Breast epithelium (tissue), 4 donors: ENCODE results near the gene CCDC70. TPM values are rescaled to one million over a fixed set of nuclear protein-coding genes. Genes with fewer than 3 reads are reported as not detected.

Experiments used
- DNase-seq, 2 donors: peaks; one replicate each; pipeline ENCODE4 v3.0.0-alpha.2; 2019; ENCODE audit warnings: low spot score in 2 of 2
- H3K27ac ChIP-seq, 2 donors: fragments of 200-600 bp; sonication (generic) in 1 of 2; one replicate each; pipeline ENCODE4 v1.5.1; 2016 to 2019; ENCODE audit warnings: mild to moderate bottlenecking in 1 of 2
- H3K27me3 ChIP-seq, 2 donors: fragments of 200-600 bp; sonication (generic) in 1 of 2; one replicate each; pipeline versions ENCODE4 v1.5.1 to v1.6.0; 2017 to 2019; ENCODE audit warnings: control low read depth in 1 of 2, mild to moderate bottlenecking in 1 of 2
- H3K36me3 ChIP-seq: fragments of 200-600 bp; one replicate; pipeline ENCODE4 v1.5.1; 2019
- H3K4me1 ChIP-seq, 2 donors: fragments of 200-600 bp; sonication (generic); one replicate each; pipeline ENCODE4 v1.5.1; 2016 to 2019; ENCODE audit warnings: control low read depth in 1 of 2
- H3K4me3 ChIP-seq, 3 donors: fragments of 200-600 bp; sonication (generic); 1 replicate in 2 of 3; 2 replicates in 1 of 3; pipeline ENCODE4 v1.5.1; 2016 to 2019; ENCODE audit warnings: mild to moderate bottlenecking in 3 of 3, moderate library complexity in 2 of 3
- H3K9me3 ChIP-seq, 2 donors: fragments of 200-600 bp; sonication (generic) in 1 of 2; one replicate each; pipeline ENCODE4 v1.5.1; 2016 to 2019; ENCODE audit warnings: control low read depth in 1 of 2
- CTCF ChIP-seq, 3 donors: fragments of 450-650 bp; IDR thresholded peaks; one replicate each; pipeline ENCODE4 v1.5.1; 2016 to 2017; ENCODE audit warnings: antibody characterized with exemption in 3 of 3, mild to moderate bottlenecking in 3 of 3, moderate library complexity in 3 of 3
- POLR2A ChIP-seq: fragments of 450-650 bp; IDR thresholded peaks from one replicate; pipeline ENCODE4 v1.6.1; 2016; ENCODE audit warnings: antibody characterized with exemption, mild to moderate bottlenecking, moderate library complexity
- POLR2AphosphoS5 ChIP-seq, 3 donors: sonication (generic); formaldehyde crosslinking; IDR thresholded peaks; one replicate each; pipeline ENCODE4 v1.6.1; 2017; ENCODE audit warnings: antibody characterized with exemption in 3 of 3
- intact Hi-C: fragments of 100-400 bp; cut with DNase I; formaldehyde crosslinking; loops from one replicate; pipeline ENCODE4 v1.15.1; 2023; ENCODE audit warnings: low total_unique reads
- total RNA-seq, 3 donors: library from RNA; depleted of rRNA; stranded (reverse); fragments of >200 nt; gene quantifications; one replicate each; pipeline ENCODE4 v1.1.0, GENCODE V29; 2016

CCDC70 gene
- total RNA-seq, 3 donors from 2014 or later = not detected

GRCh38 chr13:51849145-51850101 lies 12.3 kb upstream of the CCDC70 start:
- DNase-seq = no peak
- H3K27ac ChIP-seq = no peak overlapping the region
- H3K27me3 ChIP-seq = no peaks in the 10 kb centered on the region
- no peaks in the 10 kb centered on the region for H3K36me3 ChIP-seq
- no peak overlapping the region for H3K4me3 ChIP-seq
- intact Hi-C loops = no loop called here
- no peaks in the 10 kb centered on the region for H3K9me3 ChIP-seq
- no peak for TF ChIP-seq POLR2A
- H3K4me1 ChIP-seq = no peaks in the 10 kb centered on the region

GRCh38 chr13:51856027-51856736 lies 5.6 kb upstream of the CCDC70 start:
- H3K36me3 ChIP-seq = peaks cover 4% of the 10 kb centered on the region
- H3K27ac ChIP-seq = no peak overlapping the region
- intact Hi-C loops = no loop called here
- no peaks in the 10 kb centered on the region for H3K9me3 ChIP-seq
- no peak for DNase-seq
- H3K27me3 ChIP-seq = no peaks in the 10 kb centered on the region
- no peak overlapping the region for H3K4me3 ChIP-seq
- TF ChIP-seq CTCF (IDR thresholded peaks at IDR 0.05) = no peak
- TF ChIP-seq POLR2A = no peak
- no peak for TF ChIP-seq POLR2AphosphoS5 (IDR thresholded peaks at IDR 0.05)
- no peaks in the 10 kb centered on the region for H3K4me1 ChIP-seq

GRCh38 chr13:51856998-51857397 lies 4.8 kb upstream of the CCDC70 start:
- TF ChIP-seq POLR2A (no peak), POLR2AphosphoS5 (IDR thresholded peaks at IDR 0.05) (no peak), CTCF (IDR thresholded peaks at IDR 0.05) (no peak)
- Histone ChIP-seq H3K27me3 (no peaks in the 10 kb centered on the region), H3K4me3 (no peak overlapping the region), H3K9me3 (no peaks in the 10 kb centered on the region), H3K27ac (no peak overlapping the region), H3K4me1 (no peaks in the 10 kb centered on the region), H3K36me3 (peaks cover 4% of the 10 kb centered on the region)
- intact Hi-C loops = no loop called here
- no peak for DNase-seq

GRCh38 chr13:51858433-51859247 lies 3.1 kb upstream of the CCDC70 start:
- H3K27ac ChIP-seq = no peak overlapping the region
- no peaks in the 10 kb centered on the region for H3K4me1 ChIP-seq
- no peaks in the 10 kb centered on the region for H3K9me3 ChIP-seq
- no peak for DNase-seq
- no peak overlapping the region for H3K4me3 ChIP-seq
- intact Hi-C loops = no loop called here
- H3K36me3 ChIP-seq = peaks cover 4% of the 10 kb centered on the region
- no peaks in the 10 kb centered on the region for H3K27me3 ChIP-seq
- no peak for TF ChIP-seq CTCF (IDR thresholded peaks at IDR 0.05)
- no peak for TF ChIP-seq POLR2AphosphoS5 (IDR thresholded peaks at IDR 0.05)
- TF ChIP-seq POLR2A = no peak

- no peak for TF ChIP-seq CTCF (IDR thresholded peaks at IDR 0.05)
- TF ChIP-seq POLR2AphosphoS5 (IDR thresholded peaks at IDR 0.05) = no peak
- TF ChIP-seq POLR2A = no peak
- intact Hi-C loops = no loop called here
- Histone ChIP-seq H3K36me3 (no peaks in the 10 kb centered on the region), H3K4me3 (no peak overlapping the region), H3K27ac (no peak overlapping the region), H3K4me1 (no peaks in the 10 kb centered on the region), H3K9me3 (no peaks in the 10 kb centered on the region), H3K27me3 (no peaks in the 10 kb centered on the region)
- no peak for DNase-seq
Measured at GRCh38 chr13:51862957-51863356, 1.2 kb downstream of the CCDC70 start.
